PFSK-1 (cell line): Measurements from ENCODE around the gene NIBAN1.

Experiments used
- SIN3A ChIP-seq: IDR thresholded peaks from 2 replicates; pipeline ENCODE4 v1.6.1; 2012; ENCODE audit warnings: mild to moderate bottlenecking, low read length, moderate library complexity, borderline replicate concordance; ENCODE audit not compliant: insufficient read depth
- TF ChIP-seq, protein P1 (sequence below), 2 experiments: IDR thresholded peaks; 2 replicates each; pipeline versions ENCODE4 v1.6.1 to v1.8.0; 2011 to 2012; ENCODE audit warnings: low read depth in 2 of 2, low read length in 2 of 2, control low read depth in 1 of 2, inconsistent platforms in 1 of 2, mild to moderate bottlenecking in 1 of 2, moderate library complexity in 1 of 2; ENCODE audit not compliant: insufficient read depth in 1 of 2

DNA sequence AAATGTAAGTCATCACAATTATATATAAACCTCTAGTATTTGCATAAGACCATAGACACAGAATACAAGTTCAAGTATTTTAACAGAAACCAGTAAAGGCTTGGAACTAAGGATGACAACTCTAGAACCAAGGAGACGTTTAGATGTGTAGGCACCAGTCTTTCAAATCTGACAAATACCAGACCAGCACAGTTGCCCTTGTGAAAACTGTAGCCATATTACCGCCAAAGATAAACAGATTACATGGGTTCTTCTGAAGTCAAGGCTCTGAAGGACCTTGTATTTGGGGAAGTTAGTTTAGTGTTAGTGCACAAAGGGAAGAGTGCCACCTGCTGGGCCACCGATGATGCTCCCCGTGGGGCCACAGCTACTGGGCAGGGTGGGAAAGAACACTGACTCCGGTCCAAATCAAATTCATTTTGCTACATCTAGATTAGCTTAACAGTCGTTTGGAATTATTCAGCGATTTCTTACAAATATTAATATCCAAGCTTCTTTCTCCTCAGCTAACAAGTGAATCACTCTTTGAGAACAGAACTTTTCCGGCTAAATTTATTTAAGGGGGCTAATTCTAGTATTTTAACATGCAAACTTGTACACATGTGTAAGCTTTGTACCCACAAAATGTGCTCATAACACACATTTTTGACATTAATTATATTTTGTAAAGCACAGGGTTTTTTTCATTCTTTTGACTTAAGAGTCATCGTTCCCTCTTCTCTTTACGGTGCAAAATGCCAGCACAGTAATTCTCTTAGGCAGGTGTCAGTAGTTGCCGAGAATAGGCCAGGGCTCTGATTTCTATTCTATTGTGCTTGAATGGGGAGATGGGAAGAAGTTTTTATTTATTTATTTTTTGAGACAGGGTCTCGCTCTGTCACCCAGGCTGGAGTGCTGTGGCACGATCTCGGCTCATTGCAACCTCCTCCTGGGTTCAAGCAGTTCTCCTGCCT is 8.0 kb upstream of the NIBAN1 start:
- TF ChIP-seq, protein P1, sequence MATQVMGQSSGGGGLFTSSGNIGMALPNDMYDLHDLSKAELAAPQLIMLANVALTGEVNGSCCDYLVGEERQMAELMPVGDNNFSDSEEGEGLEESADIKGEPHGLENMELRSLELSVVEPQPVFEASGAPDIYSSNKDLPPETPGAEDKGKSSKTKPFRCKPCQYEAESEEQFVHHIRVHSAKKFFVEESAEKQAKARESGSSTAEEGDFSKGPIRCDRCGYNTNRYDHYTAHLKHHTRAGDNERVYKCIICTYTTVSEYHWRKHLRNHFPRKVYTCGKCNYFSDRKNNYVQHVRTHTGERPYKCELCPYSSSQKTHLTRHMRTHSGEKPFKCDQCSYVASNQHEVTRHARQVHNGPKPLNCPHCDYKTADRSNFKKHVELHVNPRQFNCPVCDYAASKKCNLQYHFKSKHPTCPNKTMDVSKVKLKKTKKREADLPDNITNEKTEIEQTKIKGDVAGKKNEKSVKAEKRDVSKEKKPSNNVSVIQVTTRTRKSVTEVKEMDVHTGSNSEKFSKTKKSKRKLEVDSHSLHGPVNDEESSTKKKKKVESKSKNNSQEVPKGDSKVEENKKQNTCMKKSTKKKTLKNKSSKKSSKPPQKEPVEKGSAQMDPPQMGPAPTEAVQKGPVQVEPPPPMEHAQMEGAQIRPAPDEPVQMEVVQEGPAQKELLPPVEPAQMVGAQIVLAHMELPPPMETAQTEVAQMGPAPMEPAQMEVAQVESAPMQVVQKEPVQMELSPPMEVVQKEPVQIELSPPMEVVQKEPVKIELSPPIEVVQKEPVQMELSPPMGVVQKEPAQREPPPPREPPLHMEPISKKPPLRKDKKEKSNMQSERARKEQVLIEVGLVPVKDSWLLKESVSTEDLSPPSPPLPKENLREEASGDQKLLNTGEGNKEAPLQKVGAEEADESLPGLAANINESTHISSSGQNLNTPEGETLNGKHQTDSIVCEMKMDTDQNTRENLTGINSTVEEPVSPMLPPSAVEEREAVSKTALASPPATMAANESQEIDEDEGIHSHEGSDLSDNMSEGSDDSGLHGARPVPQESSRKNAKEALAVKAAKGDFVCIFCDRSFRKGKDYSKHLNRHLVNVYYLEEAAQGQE (IDR thresholded peaks at IDR 0.05; ENCODE audit: insufficient read depth in 1 of 2, low read depth in 2 of 2, low read length in 2 of 2): no peak
- no peak for TF ChIP-seq SIN3A
